HG03342 (cell line): Measurements from ENCODE around the gene GPC5.
"Not testable (repeated sequence)": the region's sequence is repeated elsewhere in the genome, so short reads cannot be mapped to it uniquely, and the experiment has no call there.

ENCODE experiments used
- ATAC-seq: cut with Tn5 transposase; IDR thresholded peaks from one replicate; pipeline ENCODE4 v1.9.1; 2021; ENCODE audit warnings: mild to moderate bottlenecking, moderate library complexity; ENCODE audit not compliant: unreplicated experiment

GPC5 gene

GRCh38 chr13:92491839-92492238 lies 1093.4 kb downstream of the GPC5 start:
- ATAC-seq: no peak

- no peak for ATAC-seq
Measured at GRCh38 chr13:92494915-92495314, 1096.5 kb downstream of the GPC5 start.

GRCh38 chr13:92500192-92500591 lies 1101.8 kb downstream of the GPC5 start:
- ATAC-seq: no peak

GRCh38 chr13:92510416-92510815 lies 1112.0 kb downstream of the GPC5 start:
- ATAC-seq: no peak

GRCh38 chr13:92512852-92513251 lies 1114.4 kb downstream of the GPC5 start:
- no peak for ATAC-seq

- ATAC-seq: no peak
Measured at GRCh38 chr13:92513672-92514071, 1115.3 kb downstream of the GPC5 start.

GRCh38 chr13:92514420-92515125 lies 1116.2 kb downstream of the GPC5 start:
- ATAC-seq: no peak

GRCh38 chr13:92516878-92517277 lies 1118.5 kb downstream of the GPC5 start:
- ATAC-seq: not testable (repeated sequence)

- ATAC-seq: not testable (repeated sequence)
Measured at GRCh38 chr13:92518622-92519021, 1120.2 kb downstream of the GPC5 start.

GRCh38 chr13:92530364-92530763 lies 1131.9 kb downstream of the GPC5 start:
- ATAC-seq: no peak

GRCh38 chr13:92535222-92536006 lies 1137.0 kb downstream of the GPC5 start:
- ATAC-seq: no peak

- ATAC-seq: no peak
Measured at GRCh38 chr13:92537471-92537870, 1139.0 kb downstream of the GPC5 start.

- no peak for ATAC-seq
Measured at GRCh38 chr13:92538164-92538563, 1139.7 kb downstream of the GPC5 start.

GRCh38 chr13:92539148-92539547 lies 1140.7 kb downstream of the GPC5 start:
- ATAC-seq: not testable (repeated sequence)

- no peak for ATAC-seq
Measured at GRCh38 chr13:92547266-92547665, 1148.8 kb downstream of the GPC5 start.

- no peak for ATAC-seq
Measured at GRCh38 chr13:92549276-92549675, 1150.9 kb downstream of the GPC5 start.

GRCh38 chr13:92553470-92554114 lies 1155.2 kb downstream of the GPC5 start:
- ATAC-seq: no peak

- ATAC-seq: no peak
Measured at GRCh38 chr13:92560883-92561282, 1162.5 kb downstream of the GPC5 start.

GRCh38 chr13:92564942-92565341 lies 1166.5 kb downstream of the GPC5 start:
- no peak for ATAC-seq

- ATAC-seq: no peak
Measured at GRCh38 chr13:92566767-92567166, 1168.3 kb downstream of the GPC5 start.

- no peak for ATAC-seq
Measured at GRCh38 chr13:92572190-92572589, 1173.8 kb downstream of the GPC5 start.
